Frontal cortex (tissue), 4 donors: ENCODE results near the gene SHFL. TPM values are rescaled to one million over a fixed set of nuclear protein-coding genes. Genes with fewer than 3 reads are reported as not detected.

ENCODE experiments used
- DNase-seq, 2 donors: peaks; one replicate each; pipeline ENCODE4 v3.0.0; 2012; ENCODE audit warnings: low spot score in 2 of 2
- FAIRE-seq: peaks from 2 replicates; lab custom pipeline; 2012; peaks lifted over from hg19 to GRCh38; lab: Jason Lieb, UNC
- total RNA-seq: library from RNA; depleted of rRNA; stranded (reverse); fragments of >200 nt; gene quantifications from one replicate; pipeline ENCODE4 v1.2.3, GENCODE V29; 2014
- donor health status: control.
- donor health status: control.
- donor health status: control.

SHFL gene
- total RNA-seq = 3.3 TPM

DNA sequence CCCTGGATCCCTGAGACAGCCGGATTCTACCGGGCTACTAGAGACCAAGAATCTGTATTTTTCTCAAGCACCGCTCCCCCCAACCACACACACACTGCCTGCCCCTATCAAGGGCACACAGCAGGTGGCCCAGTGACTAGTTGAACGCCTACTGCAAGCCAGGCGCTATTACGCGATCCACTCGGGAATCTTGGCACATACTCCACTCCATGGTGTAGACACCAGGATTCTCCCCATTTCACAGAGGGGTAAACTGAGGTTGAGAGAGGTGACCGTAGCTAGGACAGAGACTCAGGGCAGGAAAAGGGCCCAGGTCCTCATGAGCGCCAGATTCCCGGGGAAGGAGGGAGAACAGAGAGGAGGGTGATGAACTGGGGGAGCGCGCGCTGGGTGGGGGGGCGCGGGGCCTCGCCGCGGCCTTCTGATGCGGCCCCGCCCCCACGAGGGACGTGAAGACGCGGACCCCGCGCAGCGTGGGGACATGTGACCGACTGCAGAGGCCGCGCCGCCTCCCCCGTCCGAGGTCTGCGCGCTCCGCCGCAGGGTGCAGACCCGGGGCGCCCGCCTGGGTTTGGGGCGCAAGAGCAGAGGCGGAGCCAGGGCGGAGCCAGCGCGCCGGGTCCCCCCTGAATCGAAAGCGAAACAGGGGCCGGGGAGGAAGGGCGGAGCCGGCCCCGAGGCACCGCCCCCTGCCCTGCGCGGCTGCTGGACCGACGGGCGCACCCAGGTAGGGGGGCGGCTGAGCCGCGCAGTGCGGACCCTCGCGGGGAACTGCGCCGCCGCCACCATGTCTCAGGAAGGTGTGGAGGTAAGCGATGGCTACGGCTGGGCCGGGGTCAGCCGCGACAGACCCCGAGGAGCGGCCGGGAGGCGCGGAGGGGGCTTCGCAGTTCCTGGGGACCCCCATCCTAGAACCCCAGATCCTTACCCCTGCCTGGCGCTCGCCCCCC is at the start of gene SHFL:
TSS of gene SHFL (plus strand) at position 677 of the 950 bp plus-strand sequence. CDS start at position 788, 111 bp downstream.
- peak; percentile 82 to 88 for DNase-seq
- FAIRE-seq = no peak

DNA sequence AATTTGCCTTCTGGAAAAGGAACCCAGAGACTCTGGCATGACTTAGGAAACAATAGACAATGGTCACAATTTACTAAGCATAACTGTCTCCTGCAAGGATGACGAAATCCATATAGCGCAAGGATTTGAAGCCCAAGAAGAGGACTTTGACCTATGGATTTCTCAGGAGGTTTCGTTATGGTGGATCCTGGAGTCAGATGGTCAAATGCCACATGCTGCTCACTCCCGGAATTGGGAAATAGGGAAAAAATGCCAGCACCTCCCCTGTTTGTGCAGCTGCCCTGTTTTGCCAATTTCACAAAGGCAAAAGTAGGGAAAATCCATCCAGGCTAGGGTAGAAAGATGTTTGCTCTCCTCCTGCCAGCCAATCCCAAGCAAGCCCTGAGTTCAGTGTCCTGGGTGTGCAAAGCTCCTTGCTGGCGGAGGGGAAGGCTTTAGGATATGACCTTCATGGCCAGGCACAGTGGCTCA is 49.5 kb upstream of the SHFL start:
- DNase-seq (no peak), FAIRE-seq (no peak)

DNA sequence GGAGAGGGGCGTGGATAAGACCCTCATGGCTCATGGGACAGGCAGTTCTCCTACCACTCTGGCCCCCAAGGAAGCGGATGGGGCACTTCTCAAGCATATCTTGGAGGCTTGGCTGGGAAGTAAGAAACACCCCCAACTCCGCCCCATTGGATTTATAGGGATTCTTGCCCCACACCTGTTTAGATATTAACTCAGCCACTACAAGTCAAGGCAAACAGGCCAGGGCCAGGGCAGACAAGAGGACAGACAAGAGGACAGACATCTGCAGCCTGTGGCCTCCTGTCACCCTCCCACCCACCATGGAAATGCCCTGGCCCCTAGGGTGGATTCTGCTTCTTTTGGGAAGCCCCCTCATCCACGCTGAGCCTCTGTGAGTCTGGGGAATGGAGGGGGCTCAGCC is 48.8 kb upstream of the SHFL start:
- FAIRE-seq = no peak

DNA sequence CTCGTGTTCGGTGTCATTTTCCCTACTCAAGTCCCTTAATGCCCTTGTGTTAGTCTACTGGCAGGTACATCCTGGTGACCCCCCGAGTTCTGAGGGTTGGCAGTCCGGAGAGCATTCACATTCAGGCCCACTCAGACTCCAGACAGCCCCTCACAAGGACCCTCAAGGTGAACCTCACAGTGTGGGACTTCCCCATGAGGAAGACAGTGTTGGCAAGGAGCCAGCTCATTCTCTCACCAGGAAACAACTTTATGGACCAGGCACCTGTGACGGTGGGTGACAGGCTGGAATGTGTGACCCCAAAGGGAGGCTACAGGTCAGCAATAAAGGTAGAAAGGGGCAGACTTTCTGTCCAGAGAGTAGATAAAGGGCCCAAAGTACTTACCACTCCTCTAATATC is 48.3 kb upstream of the SHFL start:
- DNase-seq (no peak), FAIRE-seq (no peak)

More for the DNA sequence above, 48.8 kb upstream of the SHFL start:
- DNase-seq = no peak

DNA sequence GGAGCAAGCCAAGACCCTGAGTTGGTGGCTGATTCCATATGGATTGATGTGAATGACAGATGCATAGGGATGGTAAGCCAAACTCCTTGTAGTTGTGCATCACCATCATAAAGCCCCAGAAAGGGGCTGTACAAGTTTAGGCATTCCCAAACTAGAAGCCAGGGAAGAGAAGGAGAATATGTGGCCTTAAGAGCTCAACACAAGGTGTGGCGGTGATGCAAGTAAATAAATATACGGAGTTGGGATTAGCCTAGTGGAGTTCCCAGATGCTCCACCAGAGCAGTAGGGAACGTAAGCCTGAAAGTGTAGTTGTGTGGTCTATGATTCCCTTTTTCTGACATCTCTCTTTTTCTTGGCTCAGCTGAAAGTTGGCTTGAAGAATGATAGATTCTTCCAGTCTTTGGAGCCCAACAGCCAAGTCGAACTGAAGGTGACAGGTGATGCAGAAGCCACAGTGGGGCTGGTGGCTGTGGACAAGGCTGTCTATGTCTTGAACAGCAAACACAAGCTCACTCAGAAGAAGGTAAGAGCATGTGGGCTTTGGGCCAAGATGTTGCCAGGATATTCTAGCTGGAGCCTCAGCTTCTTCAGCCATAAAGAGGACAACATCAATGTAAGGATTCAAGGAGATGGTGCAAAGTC is 42.7 kb upstream of the SHFL start:
- FAIRE-seq (no peak), DNase-seq (no peak)

DNA sequence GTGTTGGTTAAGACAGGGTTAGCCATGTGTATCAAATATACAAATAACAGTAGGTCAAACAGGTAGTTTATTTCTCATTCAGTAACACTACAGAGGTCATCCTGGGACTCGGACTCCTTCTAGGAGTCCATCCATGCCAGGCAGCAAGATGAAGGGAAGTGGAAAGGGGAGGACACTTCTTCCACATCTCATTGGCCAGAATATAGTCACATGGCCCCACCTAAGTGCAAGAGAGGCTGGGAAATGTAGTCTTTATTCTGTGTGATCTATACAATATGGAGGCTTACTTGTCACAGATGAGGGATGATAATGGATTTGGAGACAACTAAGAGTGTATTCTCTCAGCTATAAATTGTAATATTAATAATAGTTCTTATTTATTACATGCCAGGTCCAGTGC is 41.7 kb upstream of the SHFL start:
- DNase-seq = no peak
- no peak for FAIRE-seq

DNA sequence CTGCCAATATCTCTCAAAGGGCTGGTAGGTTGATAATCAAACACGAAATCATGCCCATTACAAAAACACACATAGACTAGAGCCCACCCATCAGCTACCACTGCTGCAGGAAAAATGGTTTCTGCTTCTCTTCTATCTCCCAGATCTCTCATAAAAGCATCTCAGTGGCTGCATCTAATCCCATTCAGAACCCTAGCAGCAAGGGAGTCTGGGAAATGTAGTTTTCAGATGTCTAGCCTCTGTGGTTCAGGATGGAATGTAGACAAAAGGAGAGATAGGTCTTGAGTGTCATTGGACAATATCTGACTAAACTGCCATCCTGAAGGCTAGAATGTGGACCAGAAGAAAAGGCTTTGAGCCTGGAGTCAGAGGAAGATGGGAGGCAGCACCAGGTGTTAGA is 40.7 kb upstream of the SHFL start:
- DNase-seq (no peak), FAIRE-seq (no peak)

DNA sequence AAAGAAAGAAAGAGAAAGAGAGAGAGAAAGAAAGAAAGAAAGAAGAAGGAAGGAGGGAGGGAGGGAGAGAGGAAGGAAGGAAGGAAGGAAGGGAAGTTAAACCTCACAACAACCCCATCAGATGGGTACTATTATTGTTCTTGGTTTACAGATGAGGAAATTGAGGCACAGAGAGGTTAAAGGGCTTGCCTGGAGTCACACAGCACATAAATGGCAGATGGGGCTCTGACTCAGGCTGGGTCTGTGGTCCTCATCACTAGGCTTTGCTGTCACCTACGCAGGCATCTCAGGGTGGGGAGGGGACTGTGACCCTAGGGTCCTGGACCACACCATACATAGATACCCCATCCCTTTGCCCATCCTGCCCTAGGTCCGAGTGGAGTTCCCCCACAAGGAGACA is 36.5 kb upstream of the SHFL start:
- DNase-seq (no peak), FAIRE-seq (no peak)

DNA sequence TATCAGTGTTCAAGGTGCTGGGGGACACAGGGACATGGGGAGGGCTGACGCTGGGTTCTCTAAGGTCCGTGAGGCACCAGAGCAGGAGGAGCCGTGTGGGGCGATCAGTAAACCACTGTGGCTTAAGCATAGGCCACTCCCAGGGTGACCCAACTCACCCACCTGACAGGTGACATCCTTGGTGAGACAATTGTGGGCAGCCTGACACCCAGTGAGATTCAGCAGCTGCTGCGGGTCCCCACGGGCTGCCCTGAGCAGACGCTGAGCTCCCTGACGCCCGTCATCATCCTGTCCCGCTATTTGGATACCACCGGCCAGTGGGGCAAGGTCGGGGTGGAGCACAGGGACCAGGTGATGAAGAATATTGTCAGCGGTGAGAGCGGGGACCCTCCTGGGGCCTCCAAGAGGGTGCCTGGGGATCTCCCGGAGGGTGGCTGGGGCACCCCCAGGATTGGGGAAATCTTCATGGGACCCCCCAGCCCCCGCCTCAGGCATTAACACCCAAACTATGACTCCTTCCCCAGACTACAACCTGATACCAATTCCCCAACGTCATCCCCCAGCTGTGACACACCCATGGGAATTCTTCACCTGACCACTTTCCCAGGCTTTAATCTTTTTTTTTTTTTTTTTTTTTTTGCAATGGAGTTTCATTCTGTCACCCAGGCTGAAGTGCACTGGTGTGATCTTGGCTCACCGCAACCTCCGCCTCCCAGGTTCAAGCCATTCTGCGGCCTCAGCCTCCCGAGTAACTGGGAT is 33.3 kb upstream of the SHFL start:
- FAIRE-seq = no peak
- no peak for DNase-seq

DNA sequence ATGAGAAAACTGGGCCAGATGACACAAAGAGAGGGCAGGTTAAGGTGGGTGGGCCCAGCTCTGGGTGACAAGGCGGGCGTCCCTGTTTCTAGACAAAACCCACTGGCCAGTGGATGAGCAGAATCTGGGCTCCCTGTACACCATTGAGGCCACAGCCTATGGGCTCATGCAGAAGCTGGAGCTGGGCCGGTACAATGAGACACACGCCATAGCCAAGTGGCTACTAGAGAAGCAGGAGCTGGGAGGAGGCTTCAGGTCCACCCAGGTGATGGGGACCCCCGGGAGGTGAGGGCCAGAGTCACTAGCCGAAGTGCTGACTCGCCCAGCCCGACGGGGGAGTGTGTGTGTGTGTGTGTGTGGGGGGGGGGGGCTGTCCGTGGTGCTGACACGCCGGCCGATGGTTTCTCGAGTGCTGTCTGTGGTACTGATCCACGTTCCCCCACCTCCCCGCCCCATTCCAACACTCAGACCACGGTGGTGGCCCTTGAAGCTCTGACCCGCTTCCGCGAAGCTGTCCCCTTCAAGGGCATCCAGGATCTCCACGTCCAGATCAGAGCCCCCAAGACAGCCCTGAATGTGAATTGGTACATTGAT is 24.3 kb upstream of the SHFL start:
- DNase-seq = no peak

DNA sequence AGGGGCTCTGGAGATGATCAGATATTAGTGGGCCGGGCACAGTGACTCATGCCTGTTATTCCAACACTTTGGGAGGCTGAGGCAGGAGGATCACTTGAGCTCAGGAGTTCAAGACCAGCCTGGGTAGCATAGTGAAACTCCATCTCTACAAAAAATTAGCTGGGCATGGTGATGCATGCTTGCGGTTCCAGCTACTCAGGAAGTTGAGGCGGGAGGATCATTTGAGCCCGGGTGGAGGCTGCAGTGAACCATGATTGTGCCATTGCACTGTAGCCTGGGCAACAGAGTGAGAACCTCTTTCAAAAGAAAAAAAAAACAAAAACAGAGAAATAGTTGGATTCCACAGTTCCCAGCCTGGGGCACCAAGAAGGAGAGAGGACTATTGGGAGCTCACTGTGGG is 17.9 kb upstream of the SHFL start:
- DNase-seq (no peak), FAIRE-seq (no peak)

More for the DNA sequence above, 24.3 kb upstream of the SHFL start:
- no peak for FAIRE-seq

DNA sequence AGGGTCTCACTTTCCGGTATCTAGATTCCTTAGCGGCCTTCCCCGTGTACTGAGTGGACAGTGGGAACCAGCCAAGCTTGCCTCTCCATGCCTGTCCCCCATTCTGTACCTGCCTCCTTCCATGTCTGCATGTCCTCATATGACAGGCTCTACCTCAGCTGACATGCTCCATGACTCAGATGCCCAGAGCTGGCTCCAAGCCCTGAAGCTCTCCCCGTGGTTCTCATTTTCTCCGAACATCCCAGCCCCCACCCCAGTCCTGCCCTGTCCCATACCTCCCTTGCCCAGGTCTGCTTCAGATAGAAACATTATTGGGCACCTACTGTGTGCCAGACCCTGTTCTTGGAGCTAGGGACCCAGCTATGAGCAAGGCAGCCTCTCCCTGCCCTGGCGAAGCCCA is 17.1 kb upstream of the SHFL start:
- DNase-seq (no peak), FAIRE-seq (no peak)

DNA sequence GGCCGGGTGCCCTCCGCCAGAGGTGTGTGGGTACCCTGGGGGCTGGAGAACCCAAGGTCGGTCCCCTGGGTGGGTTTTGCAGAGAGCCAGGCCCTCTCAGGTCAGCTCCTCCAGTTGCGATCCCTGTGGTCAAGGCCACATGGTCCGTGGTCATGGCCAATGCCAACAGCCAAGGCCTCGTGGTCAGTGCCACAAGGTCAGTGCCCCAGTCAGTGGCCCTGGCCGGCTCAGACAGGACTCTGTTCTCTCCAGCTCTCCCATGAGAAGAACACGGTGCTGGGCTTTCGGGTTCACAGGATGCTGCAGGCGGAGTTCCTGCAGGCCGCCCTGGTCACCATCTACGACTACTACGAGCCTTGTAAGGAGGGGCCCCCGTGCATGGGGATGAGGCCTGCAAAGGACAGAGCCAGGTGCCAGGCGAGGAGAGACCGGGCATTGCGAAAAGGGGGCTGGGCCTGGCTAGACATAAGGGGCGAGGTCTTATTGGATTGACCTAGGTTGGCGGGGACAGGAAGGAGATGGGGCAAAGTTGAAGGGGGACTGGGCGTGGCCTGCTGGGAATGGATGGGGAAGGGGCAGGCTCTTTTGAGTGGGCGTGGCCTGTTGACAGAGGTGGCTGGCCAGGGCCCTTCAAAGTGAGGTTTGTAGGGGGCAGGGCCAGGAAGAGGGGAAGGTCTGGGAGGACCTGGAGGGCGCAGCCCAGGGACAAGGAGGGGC is 15.2 kb upstream of the SHFL start:
- no peak for FAIRE-seq
- no peak for DNase-seq

DNA sequence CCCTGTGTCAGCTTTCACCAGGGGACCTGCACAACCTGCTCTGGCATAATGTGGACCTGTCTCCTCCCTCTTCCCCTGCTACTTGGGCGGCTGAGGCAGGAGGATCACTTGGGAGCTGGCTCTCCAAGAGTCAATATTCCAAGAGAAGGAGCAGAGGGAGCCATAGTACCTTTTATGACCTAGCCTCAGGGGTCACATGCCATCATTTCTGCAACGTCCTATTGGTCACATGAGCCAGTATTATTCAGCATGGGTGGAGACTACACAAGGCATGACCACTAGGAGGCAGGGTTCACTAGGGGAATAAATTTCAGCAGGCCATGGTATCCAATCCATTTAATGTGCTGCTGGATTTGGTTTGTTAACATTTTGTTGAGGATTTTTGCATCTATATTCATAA is 12.0 kb upstream of the SHFL start:
- no peak for DNase-seq
- FAIRE-seq = no peak

DNA sequence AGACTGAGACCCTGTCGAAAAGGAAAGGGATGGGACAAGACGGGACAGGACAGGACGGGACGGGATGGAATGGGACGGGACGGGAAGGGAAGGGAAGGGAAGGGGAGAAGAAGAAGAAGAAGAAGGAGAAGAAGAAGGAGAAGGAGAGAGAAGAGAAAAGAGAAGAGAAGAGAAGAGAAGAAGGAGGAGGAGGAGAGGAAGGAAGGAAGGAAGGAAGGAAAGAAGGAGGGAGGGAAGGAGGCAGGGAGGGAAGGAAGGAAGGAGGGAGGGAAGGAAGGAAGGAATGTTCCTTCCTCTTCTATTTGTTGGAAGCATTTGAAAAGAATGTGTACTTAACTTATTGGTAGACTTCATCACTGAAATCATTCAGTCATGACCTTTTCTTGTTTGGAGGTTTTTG is 9.6 kb upstream of the SHFL start:
- FAIRE-seq (no peak), DNase-seq (no peak)

DNA sequence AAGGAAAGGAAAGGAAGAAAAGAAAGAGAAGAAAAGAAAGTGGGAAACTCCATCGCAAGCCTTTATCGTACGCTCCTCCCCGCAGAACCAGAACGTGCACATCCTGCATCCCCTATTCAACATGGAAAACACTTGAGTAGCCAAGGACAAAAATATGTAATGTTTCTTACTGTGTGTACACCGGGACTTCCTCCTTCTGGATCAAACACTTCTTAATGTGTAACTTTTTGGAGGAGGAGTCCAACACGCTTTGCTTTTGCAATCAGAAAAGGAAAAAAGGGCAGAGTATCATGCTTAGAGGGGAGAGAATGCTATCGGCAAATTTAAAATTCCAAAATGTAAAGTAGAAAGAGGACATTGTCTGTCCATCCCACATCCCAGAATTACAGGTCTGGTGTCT is 7.8 kb upstream of the SHFL start:
- no peak for FAIRE-seq

DNA sequence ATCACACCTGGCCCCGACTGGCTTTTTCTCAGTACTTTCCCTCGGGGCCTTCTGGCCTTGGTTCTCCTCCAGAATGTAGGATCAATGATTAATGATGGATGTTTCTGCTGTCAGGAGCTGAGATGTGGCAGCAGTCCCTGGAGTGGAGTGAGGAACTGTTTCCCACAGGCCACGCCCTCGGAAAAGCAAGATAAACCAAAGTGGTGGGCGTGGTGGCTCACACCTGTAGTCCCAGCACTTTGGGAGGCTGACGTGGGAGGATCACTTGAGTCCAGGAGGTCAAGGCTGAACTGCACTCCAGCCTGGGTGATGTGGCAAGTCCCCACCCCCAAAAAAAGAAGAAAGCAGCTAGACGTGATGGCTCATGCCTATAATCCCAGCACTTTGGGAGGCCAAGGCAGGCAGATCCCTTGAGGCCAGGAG is 7.1 kb upstream of the SHFL start:
- DNase-seq (no peak), FAIRE-seq (no peak)

More for the DNA sequence above, 7.8 kb upstream of the SHFL start:
- DNase-seq = no peak

DNA sequence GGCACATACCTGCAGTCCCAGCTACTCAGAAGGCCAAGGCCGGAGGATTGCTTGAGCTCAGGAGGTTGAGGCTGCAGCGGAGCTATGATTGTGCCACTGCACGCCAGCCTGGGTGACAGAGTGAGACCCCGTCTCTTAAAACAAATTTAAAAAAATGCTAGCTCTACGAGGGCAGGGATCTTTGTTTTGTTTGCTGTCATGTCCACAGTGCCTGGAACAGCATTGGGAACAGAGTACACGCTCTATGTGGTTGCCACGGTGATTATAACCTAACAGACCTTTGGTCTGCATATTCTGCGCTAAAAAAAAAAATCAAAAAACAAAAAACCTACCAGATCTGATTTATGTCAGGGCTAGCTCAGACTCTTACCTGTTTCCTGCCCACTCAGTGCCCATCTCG is 2.2 kb upstream of the SHFL start:
- FAIRE-seq = no peak
- DNase-seq = no peak

DNA sequence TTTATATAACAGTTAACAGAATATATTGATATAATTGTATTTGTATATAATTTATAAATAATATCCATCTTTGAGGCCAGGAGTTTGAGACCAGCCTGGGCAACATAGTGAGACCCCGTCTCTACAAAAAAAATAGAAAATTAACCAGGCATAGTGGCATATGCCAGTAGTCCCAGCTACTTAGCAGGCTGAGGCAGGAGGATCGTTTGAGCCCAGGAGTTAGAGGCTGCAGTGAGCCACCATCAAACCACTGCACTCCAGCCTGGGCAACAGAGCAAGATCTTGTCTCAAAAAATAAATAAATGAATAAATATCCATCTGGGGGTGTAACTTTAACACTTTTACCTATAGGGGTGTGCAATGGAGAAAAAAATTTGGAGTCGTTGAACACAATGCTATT is 1.3 kb upstream of the SHFL start:
- FAIRE-seq = no peak

More for the DNA sequence above, 1.3 kb upstream of the SHFL start:
- DNase-seq = no peak
